ENCODE results near the gene PMEPA1.

Gene PMEPA1

DNA sequence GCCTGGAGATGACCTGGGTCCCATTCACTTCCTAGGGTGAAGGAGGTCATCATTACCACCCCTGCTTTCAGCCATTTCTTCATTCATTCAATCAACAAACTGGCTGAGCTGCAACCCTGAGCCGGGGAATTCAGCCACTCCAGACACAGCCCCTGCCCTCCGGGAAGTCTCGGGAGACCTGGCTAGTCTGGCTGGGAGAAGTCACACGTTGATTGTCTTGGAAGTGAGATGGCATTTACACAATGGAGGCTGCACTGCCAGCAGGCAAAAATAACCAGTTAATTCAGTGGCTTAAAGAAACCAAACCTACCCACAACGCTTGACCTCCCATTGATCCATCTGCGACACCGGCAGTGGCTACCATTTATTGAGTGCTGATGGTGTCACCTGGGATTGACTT lies 2.0 kb upstream of the PMEPA1 start:
- DNase-seq (ENCODE audit: low spot score) = no peak

DNA sequence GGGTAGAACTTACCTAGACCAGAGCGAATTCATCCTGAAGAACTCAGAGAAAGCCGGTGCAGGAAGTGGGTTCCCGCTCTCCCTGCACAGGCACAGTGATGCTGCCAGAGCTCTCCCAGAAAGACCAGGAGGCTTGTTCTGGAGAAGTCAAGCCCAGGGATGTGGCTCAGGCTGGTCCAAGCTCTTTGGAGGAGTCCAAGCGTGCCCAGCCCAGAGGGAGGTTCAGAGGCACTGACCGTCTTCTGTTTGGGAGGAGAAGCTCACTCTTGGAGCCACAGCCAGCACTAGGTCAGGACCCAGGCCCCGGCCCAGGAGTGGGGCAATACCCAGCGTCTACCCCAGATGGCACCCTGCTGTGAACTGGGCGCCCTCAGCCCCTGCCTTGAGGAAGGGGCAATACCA lies 1.5 kb upstream of the PMEPA1 start:
- no peak for DNase-seq (ENCODE audit: low spot score)

DNA sequence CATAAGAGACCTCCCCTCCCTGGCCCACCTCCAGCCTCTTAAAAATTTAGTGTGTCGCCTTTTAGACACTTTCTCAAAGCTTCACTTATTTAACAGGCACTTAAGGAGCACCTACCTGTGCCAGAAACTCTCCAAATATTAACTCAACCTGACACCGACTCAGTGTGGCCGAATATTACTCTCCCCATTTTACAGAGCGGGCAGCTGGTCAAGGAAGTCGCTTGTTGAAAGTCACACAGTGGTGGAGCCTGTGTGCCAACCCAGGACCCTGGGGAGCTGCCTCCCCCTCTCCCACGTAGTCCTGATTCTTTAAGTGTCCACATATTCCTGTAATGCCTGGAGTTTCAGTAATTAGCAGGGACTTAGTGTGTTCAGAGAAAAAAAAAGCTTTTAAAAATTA lies 1.0 kb upstream of the PMEPA1 start:
- no peak for DNase-seq (ENCODE audit: low spot score)

DNA sequence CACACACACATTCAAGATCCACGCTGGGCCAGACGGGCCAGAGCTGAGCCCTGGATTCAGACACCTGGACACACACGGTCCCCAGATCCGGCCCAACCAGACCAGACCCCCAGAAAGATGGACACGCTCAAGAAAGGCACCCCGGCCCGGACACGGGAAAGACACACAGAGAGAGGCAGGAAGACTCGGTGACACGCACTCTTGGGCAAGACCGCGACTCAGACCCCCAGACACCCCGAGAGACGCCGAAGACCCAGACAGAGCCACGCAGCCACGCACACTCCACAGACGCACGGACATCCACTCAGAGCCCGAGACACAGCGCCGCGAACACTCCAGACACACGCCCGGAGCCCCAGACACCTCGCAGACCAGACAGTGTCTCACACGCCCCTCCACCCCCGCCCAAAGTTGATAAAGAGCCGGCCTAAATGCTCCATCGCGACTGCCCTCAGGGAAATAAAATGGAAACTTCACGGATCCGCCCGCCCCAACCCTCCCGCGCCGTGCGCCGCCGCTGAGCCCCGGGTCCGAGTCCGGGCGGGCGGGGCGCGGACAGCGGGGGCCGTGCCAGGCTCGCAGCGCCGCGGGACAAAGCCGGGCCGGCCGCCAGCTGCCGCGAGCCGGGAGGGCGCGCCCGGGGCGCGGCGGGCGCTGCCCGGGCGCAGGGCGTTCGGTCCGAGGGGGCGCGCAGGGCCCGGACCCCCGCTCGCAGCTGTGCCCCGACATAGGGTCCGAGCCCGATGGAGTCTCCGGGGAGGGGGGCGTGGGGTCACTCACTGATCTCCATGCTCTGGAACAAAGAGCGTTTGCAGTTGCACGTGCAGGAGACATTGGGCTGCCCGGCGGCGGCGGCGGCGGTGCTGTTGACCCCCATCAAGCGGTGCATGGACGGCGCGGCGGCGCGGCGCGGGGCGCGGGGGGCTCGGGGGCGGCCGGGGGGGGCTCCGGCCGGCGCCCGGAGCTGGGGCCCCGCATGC lies 831 bp downstream of the PMEPA1 start:
- peak; percentile 56 for DNase-seq (ENCODE audit: low spot score)

DNA sequence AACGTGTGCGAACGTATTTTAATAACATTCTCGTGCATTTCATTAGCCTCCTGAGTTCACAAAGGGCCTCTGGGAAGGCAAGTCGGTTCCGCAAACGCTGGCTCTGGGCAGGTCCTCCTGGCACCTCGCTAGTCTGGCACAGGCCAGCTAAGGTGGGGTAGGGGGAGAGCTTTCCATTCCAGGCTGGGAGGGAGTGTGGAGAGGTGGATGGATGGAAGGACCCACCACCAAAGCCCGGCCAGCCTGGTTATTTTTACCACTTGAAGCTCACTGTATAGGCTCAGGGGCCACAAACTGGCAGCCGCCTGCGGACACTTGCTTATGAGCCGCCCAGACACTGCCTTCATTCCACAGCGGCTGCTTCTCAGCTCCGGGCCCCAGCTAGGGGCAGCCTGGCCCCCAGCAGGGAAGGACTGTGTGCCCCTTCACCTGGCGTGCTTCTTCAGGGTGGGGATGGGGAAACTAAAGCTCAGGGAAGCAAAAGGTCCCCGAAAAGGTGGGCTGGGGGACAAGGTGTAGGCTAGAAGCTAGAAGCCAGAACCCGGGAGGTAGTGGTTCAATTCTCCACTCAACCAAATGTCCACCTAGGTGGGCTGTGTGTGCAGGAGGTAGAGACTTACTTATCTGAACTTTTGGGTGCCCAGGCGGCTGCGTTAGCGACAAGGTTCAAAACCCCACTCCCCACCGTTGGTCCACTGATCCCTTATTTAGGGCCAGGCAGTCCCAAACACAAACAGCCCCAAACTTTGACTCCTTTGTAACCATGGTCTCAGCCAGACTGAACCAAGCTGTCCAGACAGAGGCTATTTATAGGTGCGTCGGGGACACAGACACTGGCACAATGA lies 1.7 kb downstream of the PMEPA1 start:
- DNase-seq (ENCODE audit: low spot score) = no peak

DNA sequence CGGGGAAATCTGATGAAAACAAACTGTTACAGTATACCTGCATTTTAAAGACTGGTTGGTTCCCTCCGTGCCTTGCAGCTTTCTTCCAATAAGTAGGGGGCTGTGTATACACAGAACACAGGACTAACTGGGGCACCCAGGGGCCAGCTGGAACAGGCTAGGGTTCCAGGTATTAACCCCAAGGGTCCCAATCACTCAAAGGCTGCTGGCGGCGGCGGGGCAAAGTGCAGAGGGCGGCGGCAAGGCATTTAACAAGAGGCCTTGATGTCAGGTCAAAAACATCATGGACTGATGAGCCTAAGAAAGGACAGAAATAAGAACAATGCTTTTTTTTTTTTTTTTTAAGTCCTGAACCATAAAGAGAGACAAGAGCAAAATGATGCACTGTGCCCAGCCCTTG lies 2.5 kb downstream of the PMEPA1 start:
- DNase-seq (ENCODE audit: low spot score) = no peak

DNA sequence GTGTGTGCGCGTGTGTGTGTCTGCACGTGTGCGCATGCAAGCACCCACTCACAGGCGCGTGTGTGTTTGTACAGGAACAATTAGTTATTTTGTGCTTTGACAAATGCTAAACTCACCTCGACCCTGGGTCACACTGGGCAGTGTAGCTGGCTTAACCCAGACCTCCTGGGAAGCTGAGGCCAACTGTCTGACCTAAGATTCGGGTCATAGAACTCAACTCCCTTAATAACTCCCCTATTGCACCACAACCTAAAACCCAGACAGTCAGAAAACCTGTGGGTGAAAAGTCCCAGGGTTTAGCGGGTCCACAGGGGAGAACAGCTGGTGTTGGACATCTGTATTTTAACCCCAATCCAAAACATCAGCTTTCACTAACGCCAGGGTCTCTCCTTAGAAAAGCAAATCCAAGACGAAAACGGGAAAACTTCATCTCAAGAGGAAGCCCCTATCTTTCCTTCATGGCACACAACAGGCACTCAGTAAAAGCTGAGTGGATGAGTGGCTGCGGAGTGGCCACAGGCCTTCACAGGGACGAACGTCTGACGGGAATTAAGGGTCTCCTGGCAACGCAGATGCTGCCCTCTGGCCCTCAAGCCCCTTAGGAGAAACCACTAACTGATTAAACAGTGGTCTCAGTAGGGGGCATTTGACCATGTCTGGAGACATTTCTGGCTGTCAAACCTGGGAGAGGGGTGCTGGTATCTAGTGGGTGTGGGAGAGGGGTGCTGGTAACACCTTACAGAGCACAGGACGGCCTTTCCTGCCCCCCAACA lies 4.5 kb downstream of the PMEPA1 start:
- no peak for DNase-seq (ENCODE audit: low spot score)

DNA sequence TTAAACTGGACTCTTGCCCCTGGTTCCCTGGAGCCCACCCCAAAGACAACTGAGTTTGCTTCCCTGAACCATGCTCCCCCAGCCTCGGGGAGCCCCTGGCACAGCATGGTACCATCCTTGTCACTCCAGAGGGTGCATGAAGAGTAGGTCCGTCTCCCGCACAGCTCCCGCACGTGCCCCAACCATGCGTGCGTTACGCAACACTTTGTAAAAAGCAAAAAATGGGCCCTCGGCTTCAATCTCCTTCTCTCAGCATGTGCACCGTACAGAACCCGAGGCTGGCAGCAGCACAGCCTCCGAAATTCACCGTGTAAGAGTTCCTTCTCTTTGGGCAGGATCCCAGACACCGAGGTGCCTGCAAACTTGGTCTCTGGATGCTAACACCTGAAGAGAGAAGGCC lies 5.6 kb downstream of the PMEPA1 start:
- DNase-seq (ENCODE audit: low spot score) = no peak

DNA sequence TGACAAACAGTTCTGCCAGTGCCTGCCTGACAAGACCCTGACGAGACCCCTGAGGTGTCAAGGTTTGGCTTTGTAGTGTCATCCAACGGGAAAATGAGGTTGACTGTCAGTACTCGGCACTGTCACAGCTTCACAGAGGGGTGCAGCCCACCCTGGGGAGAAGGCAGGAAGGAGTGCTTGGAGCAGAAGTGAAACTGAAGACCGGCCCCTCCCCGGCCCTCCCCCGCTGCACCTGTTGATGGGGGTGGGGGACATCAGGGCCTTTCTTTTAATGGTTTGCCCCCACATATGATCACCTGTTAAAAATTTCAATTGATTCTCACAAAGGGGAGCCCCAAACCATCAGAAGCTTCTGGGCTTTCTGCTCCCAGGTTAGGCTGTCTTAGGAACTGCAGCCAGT lies 6.8 kb downstream of the PMEPA1 start:
- no peak for DNase-seq (ENCODE audit: low spot score)

DNA sequence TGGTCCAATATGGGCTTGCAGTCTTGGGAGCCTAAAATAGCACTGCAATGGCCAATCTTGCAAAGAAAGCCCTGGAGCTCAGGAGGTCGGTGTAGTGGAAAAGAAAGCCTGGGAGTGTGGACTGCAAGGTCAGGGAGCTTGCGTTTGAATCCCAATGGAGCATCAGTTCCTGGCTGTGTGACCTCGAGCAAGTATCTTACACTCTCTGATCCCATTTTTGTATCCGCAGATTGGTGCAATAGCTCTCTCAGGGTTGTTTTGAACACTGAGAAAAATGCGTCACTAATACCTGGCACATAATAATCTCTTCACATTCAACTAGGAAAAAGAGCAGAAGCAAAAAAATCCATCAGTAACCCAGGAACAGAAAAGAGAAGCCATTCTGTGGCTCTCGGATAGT lies 7.3 kb downstream of the PMEPA1 start:
- DNase-seq (ENCODE audit: low spot score) = no peak

DNA sequence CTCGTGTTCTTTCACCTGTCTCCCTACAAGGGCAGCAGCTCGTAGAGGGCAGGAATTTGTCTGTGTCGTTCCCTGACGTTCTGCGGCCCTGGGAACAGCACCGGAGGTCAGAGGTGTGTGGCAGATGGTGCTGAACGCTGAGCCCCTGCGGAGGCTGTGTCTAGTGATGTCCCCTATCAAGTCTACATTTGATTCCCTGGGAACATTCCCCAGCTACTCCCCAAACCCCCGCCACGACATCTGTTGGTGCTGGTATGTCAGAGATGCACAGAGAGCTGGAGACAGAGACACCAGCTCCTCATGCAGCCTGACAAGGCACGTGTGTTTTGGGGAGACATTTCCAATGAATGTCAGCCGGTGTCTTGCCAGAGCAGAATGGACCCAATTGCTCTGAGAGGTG lies 7.7 kb downstream of the PMEPA1 start:
- DNase-seq (ENCODE audit: low spot score) = no peak

DNA sequence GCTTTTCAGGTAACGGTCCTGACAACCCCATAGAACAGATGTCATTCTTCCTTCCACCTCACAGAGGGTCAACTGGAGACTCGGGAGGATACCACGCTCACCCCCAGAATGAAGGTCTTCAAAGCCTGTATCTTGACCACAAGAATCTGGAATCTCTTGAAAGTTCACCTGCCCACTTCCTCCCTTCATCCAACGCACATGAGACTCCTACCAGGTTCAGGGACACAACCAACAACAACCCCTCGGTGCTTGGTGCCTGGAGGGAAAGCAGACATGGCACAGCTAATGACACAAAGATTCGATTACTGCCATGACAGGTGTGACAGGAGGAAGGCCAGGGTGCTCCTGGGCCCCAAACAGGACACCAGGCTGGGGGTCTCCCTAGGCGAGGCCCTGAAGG lies 8.2 kb downstream of the PMEPA1 start:
- DNase-seq (ENCODE audit: low spot score) = no peak

DNA sequence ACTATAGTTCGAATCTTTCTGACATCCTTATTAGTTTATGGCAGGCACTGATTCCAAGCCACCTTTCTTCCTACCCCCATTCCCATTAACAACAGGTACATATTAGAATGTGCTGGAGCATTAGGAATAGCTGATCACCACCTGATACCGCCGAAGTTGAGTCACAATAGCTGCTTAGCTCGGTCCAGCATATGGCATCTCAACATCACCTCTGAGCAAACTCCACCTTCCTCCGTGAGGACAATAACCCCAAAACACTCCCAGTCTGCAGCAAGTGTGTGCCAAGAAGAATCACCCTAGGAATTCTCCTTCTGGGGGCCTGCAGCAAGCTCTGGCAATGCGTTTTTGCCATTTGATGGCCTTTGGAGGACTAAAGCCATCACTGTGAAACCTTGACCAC lies 8.7 kb downstream of the PMEPA1 start:
- no peak for DNase-seq (ENCODE audit: low spot score)

DNA sequence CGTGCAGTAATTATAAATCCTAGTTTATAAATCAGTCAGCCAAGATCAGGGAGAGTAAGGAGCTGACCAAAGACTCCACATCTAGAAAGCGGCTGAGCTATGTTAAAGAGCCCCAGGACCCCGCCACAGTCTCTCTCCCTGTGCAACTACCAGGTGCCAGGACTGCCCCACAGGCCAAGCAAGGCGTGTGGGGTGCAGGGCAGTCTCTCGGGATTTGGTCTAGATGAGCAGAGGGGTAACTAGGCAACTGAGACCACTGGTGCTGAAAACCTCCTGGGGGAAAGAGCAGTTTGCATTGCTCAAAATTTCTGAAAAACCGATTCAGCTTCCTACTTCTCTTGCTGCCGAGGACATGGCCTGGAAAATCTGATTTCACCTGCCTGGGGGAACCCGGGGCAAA lies 10.4 kb downstream of the PMEPA1 start:
- no peak for DNase-seq (ENCODE audit: low spot score)

DNA sequence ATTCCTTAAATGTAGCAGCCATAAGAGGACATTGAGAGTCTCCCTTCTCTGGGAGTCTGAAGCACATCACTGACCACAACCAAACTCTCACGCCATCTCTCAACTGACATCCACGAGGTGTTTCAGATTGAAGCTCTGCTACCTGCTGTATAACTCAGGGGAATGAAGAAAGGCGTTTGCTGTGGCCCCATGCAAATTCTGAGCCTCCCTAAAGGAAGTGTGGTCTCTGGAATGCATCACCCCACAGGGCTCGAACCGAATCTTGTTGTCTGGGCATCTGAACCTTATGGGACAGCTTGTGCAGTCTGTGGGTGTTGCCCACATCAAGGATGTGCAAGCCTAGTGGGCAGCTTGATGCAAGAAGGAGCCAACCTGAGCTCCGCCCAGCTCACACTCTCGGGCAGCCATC lies 10.9 kb downstream of the PMEPA1 start:
- no peak for DNase-seq (ENCODE audit: low spot score)

DNA sequence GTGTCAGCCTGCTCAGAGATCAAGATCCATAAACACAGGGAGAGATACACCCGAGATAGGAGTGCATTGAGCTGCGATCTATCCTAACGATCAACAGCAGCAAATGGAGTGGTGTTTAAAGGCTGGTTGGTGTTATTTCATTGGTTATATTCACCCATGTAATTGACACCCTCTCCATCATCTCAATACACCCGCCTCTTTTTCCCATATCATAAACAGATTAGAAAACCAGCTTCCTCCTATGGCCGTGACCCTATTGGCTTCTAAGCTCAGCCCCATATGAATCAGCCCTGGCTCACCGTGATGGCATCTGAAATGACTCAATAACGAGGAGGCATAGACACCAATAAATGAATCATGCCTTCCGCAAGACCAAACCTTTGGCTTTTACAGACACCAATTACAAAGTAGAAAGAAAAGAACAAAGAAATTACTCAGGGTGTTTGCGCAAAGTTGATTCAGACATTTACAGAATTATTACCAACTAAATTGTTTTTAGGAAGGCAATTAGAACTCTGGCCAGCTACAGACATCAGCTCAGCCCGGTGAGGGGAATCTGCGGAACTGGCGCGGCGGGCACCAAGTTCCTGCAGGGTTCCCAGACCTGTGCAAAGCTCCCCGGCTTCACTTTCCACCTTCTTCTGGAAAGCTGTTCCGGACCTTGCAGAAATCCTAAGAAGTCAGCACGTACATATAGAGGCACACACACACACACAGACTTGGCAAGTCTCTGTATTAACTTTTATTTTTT lies 11.5 kb downstream of the PMEPA1 start:
- DNase-seq (ENCODE audit: low spot score) = peak; percentile 96

DNA sequence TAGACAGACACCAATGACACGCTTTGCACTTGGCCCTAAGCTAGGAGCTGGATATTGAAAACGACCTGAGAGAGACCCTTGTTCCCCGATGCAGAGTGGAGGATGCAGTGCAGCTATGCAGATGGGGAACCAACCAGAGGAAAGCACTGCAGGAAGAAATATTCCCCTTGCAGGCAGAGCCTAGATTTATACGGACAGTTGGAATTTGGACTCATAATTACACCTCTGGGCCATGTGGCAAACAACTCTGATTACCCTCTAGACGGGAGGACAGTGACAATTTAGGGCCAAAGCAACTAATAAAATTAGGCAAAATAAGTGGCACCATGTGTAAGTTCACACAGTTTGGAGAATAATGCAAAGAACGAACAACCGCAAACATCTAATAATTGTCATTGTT lies 12.3 kb downstream of the PMEPA1 start:
- DNase-seq (ENCODE audit: low spot score) = no peak

DNA sequence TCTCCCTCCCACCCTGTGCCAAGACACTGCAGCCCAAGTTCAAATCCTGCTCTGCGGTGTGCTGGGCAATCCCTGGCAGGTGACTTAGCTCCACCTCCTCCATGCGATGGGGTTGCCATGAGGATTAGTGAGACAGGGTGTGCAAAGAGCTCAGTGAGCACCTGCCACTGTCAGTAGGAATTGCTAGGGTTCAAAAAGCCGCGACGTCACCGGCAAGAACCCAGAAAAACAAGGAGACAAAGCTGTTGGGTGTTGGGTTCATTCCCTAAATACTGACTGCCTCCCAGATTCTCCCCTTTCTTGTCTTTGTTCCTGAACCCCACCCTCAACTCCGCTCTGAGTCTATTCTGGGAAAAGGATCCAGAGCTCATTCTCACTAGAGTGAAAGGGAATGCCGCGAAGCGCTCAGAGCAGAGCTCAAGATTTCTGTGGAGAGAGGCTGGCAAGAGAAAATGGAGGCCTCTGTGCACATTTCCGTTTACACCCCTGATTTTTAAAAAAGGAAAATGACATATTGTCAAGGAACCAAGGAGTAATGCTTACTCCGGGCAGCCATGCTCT lies 13.3 kb downstream of the PMEPA1 start:
- DNase-seq (ENCODE audit: low spot score) = no peak

DNA sequence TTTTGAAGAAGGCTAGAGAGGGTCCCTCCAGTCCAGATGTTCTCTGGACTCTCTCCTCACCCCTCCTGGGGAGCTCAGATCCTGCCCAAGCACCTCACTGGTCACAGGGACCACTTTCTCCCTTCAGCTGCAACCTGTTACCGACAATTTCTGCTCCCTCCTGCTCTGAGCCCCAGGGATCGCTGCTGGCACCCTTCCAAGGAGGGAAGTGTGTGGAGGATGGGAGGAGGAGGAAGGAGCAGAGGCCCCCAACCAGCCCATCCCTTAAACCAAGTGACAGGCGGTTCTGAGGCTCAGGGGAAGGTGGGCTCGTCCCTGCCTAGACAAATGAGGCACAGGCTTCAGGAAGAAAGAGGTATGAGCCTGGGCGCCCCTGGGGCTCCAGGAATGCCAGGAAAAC lies 13.9 kb downstream of the PMEPA1 start:
- DNase-seq (ENCODE audit: low spot score) = no peak

DNA sequence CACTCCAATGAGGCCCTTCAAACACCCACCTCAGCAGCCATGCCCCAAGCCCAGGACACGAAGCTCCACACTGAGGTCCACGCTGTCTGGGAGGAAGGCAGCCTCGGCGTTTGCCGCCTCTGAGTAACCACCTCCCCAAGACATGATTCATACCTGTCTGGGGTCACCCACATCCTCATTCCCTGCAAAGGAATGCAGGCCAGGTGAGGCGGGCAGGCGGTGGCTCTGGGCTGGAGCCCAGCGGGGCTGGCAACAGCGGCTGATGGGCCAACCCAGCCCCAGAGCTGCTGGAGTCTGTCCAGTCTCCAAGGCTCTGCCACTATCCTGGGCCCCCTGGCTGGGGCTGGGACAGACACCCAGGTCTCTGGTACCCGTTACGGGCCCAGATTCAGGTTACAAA lies 14.8 kb downstream of the PMEPA1 start:
- no peak for DNase-seq (ENCODE audit: low spot score)

DNA sequence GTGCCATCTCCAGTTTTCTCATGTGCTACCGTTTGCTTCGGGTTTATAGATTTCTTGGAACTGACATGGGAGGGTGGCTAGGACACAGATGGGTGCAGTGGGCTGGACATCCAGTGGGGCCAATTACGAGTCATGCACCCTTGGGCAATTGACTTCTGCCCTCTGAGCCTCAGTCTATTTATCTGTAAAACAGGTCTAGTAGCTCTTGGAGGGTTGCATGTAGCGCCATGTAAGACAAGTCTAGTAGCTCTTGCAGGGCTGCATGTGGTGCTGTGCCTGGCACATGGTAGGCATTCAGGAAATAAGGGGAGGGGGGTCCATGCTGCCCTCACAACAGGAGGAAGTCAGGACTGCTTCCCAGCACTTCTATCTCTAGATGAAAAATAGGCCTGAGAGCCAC lies 15.3 kb downstream of the PMEPA1 start:
- no peak for DNase-seq (ENCODE audit: low spot score)

All from AG08396 (cell line).